GM08714 (cell line): ENCODE measurements around the gene TPCN1.

Experiments
- H3K4me3 ChIP-seq: fragments of 200-500 bp; sonication (Bioruptor generic); 2 replicates; pipeline ENCODE4 v1.5.1; 2014; ENCODE audit warnings: mild to moderate bottlenecking, low read length, inconsistent platforms
- ZNF274 ChIP-seq: IDR thresholded peaks from 2 replicates; pipeline ENCODE4 v1.6.1; 2012; ENCODE audit warnings: mild to moderate bottlenecking, low read depth, low read length

The TPCN1 gene

DNA sequence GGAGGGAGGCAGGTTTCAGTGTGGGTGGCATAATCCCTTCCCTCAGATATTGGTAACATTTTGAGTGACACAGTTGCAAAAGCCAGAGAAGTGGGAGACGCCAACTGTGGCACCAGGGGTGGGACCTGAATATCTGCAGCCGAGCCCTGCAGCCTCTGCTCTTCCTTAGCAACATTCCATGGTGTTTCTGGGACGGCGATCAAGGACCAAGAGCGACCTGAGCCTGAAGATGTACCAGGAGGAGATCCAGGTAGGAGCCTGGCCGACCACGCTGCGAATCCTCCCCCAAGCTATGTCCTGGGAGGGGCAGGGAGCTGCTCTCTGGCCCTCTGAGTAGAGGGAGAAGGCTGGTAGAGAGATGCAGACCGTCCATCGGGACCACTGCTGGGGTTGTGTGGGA, 71.8 kb downstream of the TPCN1 start:
- no peak overlapping the region for H3K4me3 ChIP-seq
- TF ChIP-seq ZNF274: no peak

- no peak overlapping the region for H3K4me3 ChIP-seq
- no peak for TF ChIP-seq ZNF274
Measured at GRCh38 chr12:113295886-113296556, 74.8 kb downstream of the TPCN1 start.

DNA sequence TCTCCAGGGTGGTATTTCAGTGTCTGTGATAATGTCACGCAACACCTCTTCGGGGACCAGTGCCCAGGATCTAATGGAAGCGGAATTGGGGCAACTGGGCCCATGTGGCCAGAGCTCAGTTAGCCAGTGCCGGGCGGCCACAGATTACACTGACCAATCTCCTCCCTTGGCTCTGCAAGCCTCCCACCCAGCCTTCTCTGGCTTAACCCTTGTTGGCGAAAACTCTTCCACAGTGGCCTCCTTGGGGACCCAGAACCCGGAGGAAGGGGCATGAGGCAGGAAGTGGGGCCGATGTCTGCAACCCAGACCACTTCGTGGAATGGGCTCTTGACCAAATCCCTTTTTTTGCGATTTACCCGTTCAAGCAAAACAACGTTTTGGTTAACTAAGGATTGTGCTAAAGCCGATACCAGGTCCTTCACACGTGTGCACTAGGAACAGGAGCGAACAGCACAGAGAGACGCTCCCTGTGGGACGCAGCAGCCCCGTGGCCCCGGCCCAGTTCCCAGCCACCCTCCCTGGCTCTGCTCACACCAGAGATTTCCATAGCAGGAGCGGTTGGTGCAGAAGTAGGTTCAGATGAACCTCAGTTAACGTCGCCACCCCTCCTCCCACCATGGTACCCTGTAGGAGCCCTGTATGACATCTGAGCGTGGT, 75.4 kb downstream of the TPCN1 start:
- no peak for TF ChIP-seq ZNF274
- no peak overlapping the region for H3K4me3 ChIP-seq

- H3K4me3 ChIP-seq: no peak overlapping the region
- no peak for TF ChIP-seq ZNF274
Measured at GRCh38 chr12:113297214-113297587, 75.9 kb downstream of the TPCN1 start.

DNA sequence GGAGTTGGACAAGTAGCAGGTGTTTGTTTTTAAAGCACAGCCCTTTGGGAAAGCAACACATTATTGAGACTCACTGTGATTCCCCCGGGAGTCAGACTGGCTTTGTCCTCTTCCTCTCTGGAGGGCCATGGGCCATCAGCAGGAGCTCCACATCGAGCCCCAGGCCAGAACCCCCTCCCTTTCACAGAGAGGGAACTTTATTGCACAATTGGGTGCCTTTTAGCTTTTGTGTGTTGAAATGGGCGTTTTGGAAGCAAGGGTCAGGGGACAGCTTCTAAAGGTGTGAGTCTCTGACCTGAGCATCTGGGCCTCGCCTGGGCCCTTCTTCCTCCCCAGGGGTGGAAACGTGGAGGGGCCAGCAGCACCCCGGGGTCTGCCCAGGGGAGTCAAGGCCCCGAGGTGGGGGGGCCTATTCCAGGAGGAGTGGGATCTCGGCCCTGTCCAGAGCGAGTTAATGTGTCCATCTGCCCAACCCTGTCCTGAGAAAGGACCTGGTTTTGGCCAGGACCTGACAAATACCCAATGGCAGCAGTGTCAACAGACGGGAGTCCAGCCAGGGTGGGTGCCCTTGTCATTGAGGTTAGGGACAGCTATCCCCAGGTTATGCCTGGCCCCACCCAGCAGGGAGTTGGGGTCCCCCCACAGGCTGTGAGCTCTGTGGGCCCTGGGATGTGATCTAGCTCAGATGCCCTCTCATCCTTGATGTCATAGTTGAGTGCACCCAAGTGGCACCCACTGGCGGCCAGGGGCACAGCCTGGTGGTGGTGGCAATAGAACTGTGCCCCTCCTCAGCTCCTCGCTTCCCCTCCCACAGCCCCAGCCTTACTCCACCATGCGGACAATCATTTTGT, 76.6 kb downstream of the TPCN1 start:
- no peak overlapping the region for H3K4me3 ChIP-seq
- TF ChIP-seq ZNF274: no peak

DNA sequence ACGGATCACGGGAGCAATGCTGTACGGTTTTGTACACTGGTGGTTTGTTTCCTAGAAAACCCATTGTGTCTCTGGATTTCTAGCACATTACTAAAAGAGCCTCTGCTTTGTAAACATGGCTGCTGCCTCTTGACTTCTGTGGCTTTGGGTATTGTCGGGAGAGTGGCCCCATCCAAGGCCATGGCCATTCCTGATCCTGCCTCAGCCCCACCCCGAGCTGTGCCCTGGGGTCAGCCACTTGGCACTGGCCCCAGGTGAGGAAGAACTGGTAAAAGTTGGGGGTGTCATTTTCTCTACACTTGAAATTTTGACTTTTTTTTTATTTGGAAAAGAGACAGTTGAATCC, 77.2 kb downstream of the TPCN1 start:
- no peak for TF ChIP-seq ZNF274
- no peak overlapping the region for H3K4me3 ChIP-seq

DNA sequence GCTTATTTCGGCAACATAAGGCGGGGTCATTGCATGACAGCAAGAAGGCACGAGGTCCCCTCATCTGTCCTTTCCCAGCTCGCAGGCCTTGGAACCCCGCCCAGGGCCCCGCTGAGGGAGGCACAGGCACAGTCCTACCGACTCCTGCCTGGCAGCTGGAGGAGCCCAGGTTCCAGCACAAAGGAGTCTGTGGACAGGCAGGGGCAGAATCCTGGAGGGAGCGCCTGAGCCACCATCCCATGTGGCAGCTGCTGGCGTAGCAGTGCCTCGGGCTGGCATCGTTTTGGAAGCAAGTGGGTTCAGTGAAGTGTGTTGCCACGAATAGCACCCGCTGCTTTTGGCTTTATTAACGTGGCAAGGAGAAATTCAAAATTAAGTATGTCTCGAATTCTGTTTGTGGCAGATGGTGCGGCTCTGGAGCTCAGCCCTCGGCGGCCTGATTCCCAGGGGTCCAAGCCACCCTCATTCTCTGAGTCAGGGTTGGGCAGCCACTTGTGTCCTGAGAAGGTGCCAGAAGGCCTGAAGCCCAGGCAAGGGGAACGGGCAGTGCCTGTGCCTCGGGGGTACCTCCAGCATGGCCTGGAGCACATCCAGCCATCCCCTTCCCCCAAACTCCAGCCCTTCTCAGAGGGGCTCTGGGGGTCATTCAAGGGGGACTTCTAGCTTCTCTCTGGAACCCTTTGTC, 77.7 kb downstream of the TPCN1 start:
- no peak overlapping the region for H3K4me3 ChIP-seq
- no peak for TF ChIP-seq ZNF274

GRCh38 chr12:113299619-113300237, 78.5 kb downstream of the TPCN1 start:
- H3K4me3 ChIP-seq: no peak overlapping the region
- TF ChIP-seq ZNF274: no peak

GRCh38 chr12:113301811-113302210, 80.5 kb downstream of the TPCN1 start:
- TF ChIP-seq ZNF274: no peak
- no peak overlapping the region for H3K4me3 ChIP-seq

GRCh38 chr12:113302466-113302865, 81.2 kb downstream of the TPCN1 start:
- no peak overlapping the region for H3K4me3 ChIP-seq
- no peak for TF ChIP-seq ZNF274

DNA sequence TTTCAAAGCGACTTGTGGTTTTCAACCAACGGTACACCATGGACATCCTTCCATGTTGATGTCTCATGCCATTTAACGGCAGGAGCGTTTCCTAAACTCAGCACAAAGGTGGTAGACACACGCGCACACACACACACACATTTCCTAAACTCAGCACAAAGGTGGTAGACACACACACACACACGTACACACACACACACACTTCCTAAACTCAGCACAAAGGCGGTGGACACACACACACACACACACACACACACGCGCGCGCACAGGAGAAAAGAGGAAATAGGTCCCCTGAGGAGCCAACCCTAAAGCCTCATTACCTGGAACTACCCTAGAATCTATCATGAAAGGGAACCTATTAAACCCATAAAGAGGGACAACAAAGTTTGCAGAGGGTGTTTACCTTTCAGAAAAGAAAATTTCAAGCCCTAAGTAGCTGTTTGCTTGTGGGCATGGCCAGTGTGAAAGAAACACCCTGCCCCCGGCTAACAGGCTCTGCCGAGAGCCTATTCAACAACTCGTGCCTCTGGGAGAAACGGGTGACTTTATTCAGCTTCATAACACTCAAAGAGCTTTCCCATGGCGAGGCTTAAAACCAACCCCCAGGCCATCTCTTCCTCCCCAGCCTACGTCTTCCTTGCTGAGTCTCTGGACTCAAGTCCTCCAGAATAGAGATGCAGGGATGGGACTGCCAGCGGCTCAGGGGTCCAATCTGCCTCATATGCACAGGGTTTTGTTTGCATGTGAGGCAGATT, 81.8 kb downstream of the TPCN1 start:
- no peak for TF ChIP-seq ZNF274
- no peak overlapping the region for H3K4me3 ChIP-seq

- no peak overlapping the region for H3K4me3 ChIP-seq
- no peak for TF ChIP-seq ZNF274
Measured at GRCh38 chr12:113305281-113305856, 84.1 kb downstream of the TPCN1 start.

GRCh38 chr12:113306382-113306781, 85.1 kb downstream of the TPCN1 start:
- no peak overlapping the region for H3K4me3 ChIP-seq
- TF ChIP-seq ZNF274: no peak
